WERI-Rb-1 (cell line): ENCODE measurements around the gene SGSM1.

Experiments used
- DNase-seq: peaks from one replicate; pipeline ENCODE4 v3.0.0-alpha.2; 2020
- H3K27ac ChIP-seq: fragments of 250-450 bp; sonication (Bioruptor Pico); 2 replicates; pipeline ENCODE4 v1.5.1; 2020; ENCODE audit warnings: mild to moderate bottlenecking, moderate library complexity
- H3K27me3 ChIP-seq: fragments of 250-450 bp; sonication (Bioruptor Pico); 2 replicates; pipeline ENCODE4 v1.5.1; 2021; ENCODE audit warnings: mild to moderate bottlenecking, low read depth, moderate library complexity; ENCODE audit not compliant: insufficient read depth, severe bottlenecking
- H3K36me3 ChIP-seq: fragments of 250-450 bp; sonication (Bioruptor Pico); 2 replicates; pipeline ENCODE4 v1.5.1; 2020; ENCODE audit warnings: mild to moderate bottlenecking, moderate library complexity
- H3K4me3 ChIP-seq: 2 replicates; pipeline ENCODE4 v1.5.1; 2011; ENCODE audit warnings: low read depth, mild to moderate bottlenecking, control low read depth, low read length
- H3K9me3 ChIP-seq: fragments of 250-450 bp; sonication (Bioruptor Pico); 2 replicates; pipeline ENCODE4 v1.5.1; 2021; ENCODE audit warnings: mild to moderate bottlenecking, moderate library complexity; ENCODE audit not compliant: severe bottlenecking
- TF ChIP-seq, protein P1 (sequence below): IDR thresholded peaks from 2 replicates; pipeline ENCODE4 v1.5.1; 2011; ENCODE audit warnings: low read depth, mild to moderate bottlenecking, control low read depth, inconsistent platforms, low read length

The SGSM1 gene

DNA sequence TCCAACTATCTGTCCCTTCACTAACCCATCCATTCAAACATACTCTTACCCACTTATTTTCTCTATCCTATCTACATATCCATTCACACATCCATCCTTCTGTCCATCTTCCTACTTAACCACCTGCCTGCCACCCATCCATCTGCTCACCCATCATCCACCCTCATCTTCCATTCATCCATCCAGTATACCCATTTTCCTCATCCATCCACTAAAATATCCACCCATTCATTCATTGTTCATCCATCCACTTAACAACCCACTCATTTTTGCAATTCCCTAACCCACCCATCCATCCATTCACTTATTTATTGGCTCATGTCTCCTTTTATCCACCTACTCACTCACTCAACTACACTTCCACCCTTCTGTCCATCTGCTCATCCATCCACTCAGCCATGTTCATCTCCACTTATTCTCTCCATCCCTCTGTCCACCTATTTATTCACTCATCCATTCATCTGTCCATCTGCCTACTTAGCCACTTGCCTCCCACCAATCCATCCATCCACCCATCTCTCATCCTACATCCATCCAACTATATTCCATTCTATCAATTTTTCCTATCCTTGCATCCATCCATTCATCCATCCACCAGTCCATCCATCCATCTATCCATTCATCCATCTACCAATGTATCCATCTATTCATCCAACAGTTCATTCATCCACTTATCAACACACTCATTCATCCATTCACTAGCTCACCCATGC is 129.9 kb downstream of the SGSM1 start:
- Histone ChIP-seq H3K4me3 (no peak overlapping the region), H3K27me3 (no peaks in the 10 kb centered on the region), H3K36me3 (no peaks in the 10 kb centered on the region), H3K27ac (no peak overlapping the region), H3K9me3 (no peaks in the 10 kb centered on the region)
- TF ChIP-seq, protein P1, sequence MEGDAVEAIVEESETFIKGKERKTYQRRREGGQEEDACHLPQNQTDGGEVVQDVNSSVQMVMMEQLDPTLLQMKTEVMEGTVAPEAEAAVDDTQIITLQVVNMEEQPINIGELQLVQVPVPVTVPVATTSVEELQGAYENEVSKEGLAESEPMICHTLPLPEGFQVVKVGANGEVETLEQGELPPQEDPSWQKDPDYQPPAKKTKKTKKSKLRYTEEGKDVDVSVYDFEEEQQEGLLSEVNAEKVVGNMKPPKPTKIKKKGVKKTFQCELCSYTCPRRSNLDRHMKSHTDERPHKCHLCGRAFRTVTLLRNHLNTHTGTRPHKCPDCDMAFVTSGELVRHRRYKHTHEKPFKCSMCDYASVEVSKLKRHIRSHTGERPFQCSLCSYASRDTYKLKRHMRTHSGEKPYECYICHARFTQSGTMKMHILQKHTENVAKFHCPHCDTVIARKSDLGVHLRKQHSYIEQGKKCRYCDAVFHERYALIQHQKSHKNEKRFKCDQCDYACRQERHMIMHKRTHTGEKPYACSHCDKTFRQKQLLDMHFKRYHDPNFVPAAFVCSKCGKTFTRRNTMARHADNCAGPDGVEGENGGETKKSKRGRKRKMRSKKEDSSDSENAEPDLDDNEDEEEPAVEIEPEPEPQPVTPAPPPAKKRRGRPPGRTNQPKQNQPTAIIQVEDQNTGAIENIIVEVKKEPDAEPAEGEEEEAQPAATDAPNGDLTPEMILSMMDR: no peak
- DNase-seq: no peak

DNA sequence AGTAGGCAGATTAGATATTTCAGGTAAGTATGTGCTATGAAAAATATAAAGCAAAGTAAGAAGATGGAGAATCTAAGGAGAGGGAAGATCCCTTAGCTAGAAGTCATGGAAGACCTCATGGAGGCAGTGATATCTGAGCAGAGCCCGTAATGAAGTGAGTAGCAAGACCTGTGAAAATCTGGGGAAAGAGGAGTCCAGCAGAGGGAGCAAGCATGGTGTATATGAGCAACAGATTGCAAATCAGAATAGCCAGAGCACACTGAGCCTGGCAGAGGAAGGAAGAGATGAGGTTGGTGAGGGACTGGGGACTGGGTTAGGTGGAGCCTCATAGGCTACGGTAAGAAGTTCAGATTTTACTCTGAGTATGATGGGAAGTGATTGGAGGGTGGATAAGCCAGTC is 131.1 kb downstream of the SGSM1 start:
- peak; percentile 57 for DNase-seq
- H3K36me3 ChIP-seq: no peaks in the 10 kb centered on the region
- H3K9me3 ChIP-seq: no peaks in the 10 kb centered on the region
- no peaks in the 10 kb centered on the region for H3K27me3 ChIP-seq
- TF ChIP-seq, protein P1: peak; percentile 71
- H3K27ac ChIP-seq: no peak overlapping the region
- no peak overlapping the region for H3K4me3 ChIP-seq

DNA sequence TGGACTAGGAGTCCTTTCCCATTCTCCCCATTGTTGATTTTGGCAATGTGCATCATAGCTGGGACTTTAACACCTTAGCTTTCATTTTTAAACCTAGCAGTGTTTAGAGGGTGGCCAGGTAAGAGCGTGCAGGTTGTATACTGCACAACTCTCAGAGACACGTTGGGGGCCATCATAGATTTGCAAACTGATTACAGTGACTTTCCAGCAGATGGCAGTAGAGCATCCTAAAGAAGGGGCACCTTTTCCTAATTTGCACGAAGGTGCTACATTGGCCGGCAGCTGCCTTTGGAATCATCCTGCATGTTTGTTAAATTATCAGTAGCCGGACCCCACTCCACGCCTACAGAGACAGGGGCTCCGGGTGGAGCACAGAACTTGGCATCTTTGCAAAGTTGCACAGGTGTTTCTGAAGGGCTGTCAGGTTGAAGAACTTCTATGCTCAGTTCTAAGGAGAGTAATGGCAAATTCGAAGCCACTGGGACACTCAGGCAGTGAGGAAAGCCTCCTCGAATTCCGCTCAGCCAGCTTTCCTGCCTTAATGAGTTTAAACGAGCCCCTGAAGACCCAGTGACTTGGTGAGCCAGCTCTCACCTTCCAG is 132.8 kb downstream of the SGSM1 start:
- DNase-seq: peak; percentile 40
- Histone ChIP-seq H3K9me3 (no peaks in the 10 kb centered on the region), H3K4me3 (no peak overlapping the region), H3K27me3 (no peaks in the 10 kb centered on the region), H3K27ac (no peak overlapping the region), H3K36me3 (no peaks in the 10 kb centered on the region)
- TF ChIP-seq, protein P1: peak; percentile 69

DNA sequence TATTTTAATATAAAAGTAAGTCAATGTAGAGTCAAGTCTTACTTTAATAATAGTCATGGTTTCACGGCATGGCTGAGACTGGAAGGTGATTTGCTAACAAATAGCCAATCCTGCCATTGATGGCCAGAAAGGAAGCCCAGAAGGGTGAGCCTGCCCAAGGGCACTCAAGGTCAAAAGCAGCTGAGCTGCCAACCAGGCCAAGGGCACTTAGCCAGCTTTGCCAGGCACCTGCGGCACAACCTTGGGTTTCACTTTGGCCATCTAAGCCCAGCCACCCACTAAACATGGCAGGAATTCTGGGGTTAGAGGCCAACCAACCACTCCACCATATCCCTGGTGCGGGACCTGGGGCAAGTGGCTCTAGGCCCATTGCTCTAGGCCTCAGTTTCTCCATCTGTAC is 136.3 kb downstream of the SGSM1 start:
- H3K4me3 ChIP-seq: no peak overlapping the region
- H3K36me3 ChIP-seq: no peaks in the 10 kb centered on the region
- no peaks in the 10 kb centered on the region for H3K27me3 ChIP-seq
- no peaks in the 10 kb centered on the region for H3K9me3 ChIP-seq
- DNase-seq: no peak
- TF ChIP-seq, protein P1: no peak
- H3K27ac ChIP-seq: no peak overlapping the region

DNA sequence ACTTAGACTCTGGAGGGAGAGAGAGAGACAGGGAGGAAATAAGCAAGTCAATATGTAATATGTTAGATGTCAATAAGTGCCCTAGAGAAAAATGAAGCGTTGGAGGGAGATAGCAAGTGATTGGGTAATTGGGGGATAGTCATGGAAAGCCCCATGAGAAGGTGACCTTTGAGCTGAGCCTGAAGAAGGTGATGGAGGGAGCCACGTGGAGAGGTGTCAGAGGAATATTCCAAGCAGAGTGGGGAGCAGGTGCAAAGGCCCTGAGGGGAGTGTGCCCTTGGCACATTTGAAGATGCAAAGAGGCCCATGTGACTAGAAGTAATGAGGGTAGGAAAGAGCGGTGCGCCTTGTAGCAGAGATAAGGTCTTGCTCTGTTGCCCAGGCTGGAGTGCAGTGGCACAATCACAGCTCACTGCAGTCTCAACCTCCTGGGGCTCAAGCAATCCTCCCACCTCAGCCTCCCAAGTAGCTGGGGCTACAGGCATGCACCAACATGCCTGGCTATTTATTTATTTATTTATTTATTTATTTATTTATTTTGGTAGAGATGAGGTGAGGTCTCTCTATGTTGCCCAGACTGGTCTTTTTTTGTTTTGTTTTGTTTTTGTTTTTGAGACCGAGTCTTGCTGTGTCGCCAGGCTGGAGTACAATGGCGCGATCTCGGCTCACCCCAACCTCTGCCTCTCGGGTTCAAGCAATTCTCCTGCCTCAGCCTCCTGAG is 138.4 kb downstream of the SGSM1 start:
- H3K36me3 ChIP-seq: no peaks in the 10 kb centered on the region
- no peaks in the 10 kb centered on the region for H3K9me3 ChIP-seq
- no peaks in the 10 kb centered on the region for H3K27me3 ChIP-seq
- DNase-seq: no peak
- H3K27ac ChIP-seq: no peak overlapping the region
- TF ChIP-seq, protein P1: no peak
- H3K4me3 ChIP-seq: no peak overlapping the region
